GM21786 (cell line): ENCODE measurements around the gene CNTNAP2.

Source experiments
- ATAC-seq: cut with Tn5 transposase; IDR thresholded peaks from one replicate; pipeline ENCODE4 v1.9.1; 2021; ENCODE audit not compliant: unreplicated experiment

Gene CNTNAP2

GRCh38 chr7:146966274-146966673 is 849.7 kb downstream of the CNTNAP2 start:
- ATAC-seq = no peak

DNA sequence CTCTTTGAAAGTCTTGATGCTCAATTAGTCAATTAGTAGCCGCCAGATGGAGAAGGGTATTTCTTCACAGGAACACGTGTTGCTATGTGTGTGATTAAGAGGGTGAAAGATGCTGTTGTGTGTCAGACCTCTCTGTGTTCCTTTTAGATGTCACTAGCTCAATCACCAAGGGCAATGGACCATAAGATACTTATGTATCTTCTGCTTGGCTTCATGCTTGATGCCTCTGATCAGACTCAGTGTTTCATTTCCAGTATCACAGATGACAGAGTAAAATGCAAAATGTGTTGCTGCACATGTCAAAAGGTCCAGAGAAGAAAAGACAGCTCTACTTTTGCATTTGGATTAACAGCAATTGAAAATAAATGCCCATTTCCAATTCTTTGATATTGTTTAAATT is 865.9 kb downstream of the CNTNAP2 start:
- ATAC-seq = no peak

DNA sequence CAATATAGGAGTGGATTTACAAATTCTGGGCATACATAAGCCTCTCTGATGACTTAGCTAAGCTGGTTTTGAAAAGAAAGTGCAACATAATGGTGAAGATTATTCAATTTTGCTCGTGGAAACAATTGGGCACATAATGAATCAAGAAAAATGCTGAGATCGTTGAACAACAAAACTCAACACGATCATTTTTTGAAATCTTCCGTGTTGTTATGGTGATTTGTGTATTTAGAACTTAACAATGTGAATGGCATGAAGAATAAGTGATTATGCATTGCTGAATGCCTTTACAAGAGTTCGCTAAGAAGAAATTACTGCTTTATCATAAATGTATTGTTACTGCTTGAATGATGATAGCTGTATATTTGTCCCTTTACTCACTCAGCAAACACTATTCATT is 875.0 kb downstream of the CNTNAP2 start:
- ATAC-seq = no peak

GRCh38 chr7:146993764-146994163 is 877.2 kb downstream of the CNTNAP2 start:
- no peak for ATAC-seq

- no peak for ATAC-seq
These were observed 891.9 kb downstream of the CNTNAP2 start for GRCh38 chr7:147008530-147008929.

- ATAC-seq = no peak
These were observed 896.1 kb downstream of the CNTNAP2 start for GRCh38 chr7:147012666-147013065.

GRCh38 chr7:147013825-147014224 is 897.2 kb downstream of the CNTNAP2 start:
- no peak for ATAC-seq

DNA sequence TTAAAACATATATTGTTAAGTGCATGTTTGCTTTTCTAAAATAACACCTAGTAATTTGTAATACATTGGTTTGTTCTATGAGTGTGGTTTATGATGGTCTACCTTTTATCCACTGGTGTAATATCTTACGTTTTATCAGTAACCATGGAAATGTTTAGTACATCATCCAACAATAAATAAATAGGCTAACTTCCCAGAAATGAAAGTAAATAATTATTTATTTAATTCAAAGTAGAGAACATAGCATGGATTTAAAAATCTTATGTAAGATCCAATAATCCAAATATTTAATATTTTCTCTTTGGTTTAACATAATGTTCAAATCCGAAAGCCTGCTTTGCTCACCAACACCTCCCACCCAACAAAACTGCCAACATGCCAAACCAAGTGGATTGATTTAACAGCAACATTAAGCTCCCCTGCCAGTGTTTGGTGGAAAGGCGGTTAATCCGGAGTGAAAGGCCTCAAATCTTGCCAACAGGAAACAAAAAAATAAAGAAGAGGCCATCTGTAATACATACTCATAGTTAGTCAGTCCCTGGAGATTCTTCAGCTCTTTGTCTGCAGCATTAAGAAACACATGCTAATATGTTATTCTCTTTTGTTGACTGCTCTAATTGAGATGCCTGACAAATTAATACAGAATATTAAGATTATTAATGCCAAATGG is 897.8 kb downstream of the CNTNAP2 start:
- ATAC-seq = no peak

DNA sequence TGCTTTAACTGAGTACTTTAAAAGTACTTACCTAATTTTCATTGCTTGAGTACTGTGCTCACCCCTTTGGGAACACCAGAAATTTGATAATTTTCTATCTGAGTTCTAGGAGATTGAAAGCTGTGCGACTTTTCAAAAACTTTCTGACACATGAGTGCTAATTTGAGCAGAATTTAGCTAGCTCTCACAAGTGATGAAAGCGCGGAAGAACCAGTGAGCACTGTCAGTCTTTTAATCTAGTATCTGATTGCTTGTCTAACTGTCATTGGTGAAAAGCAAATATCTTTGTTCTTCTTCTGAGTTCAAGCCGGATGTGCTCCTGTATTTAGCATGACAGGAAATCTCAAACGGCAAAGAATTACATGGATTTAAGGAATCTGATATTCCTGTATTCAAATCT is 899.4 kb downstream of the CNTNAP2 start:
- ATAC-seq = no peak

GRCh38 chr7:147022056-147022455 is 905.5 kb downstream of the CNTNAP2 start:
- no peak for ATAC-seq

- no peak for ATAC-seq
These were observed 906.8 kb downstream of the CNTNAP2 start for GRCh38 chr7:147023440-147023839.

DNA sequence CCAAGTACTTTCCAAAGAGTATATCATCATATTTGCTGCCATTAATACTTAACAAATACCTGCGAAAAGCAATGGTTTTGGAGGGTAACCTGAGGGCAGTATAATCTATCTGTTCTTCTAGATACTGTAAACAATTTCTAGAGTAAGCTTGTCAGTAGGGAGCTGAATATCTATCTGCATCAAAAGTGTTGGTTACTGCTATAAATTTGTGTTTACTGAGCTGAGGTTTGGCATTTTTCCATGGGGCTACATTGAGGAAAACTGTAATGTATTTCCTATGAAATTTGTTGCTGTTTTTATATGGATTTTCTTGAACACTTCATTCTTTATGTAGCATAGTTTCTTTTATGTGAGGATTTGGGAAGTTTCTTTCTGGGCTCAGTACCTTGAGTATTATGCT is 913.4 kb downstream of the CNTNAP2 start:
- no peak for ATAC-seq

- ATAC-seq = no peak
These were observed 917.0 kb downstream of the CNTNAP2 start for GRCh38 chr7:147033641-147034040.

DNA sequence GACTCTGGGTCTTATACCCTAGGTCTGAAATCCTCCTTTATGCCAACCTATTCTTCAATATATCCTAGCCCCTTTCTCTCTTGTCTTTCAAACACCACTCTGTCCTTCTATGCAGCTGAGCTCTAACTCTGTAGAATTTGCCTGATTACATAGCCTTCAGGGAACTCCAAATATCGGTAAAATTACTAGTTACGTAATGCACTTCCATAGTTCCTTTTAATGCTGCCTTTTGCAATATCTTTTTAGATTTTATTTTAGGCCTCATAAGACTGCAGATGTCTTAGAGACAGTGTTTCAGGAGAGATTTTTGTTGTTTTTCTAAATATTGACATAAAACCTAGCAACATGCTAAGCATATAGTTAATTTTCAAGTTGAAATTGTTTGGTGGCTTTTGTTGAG is 924.8 kb downstream of the CNTNAP2 start:
- no peak for ATAC-seq

GRCh38 chr7:147044941-147045340 is 928.3 kb downstream of the CNTNAP2 start:
- no peak for ATAC-seq

- ATAC-seq = no peak
These were observed 931.1 kb downstream of the CNTNAP2 start for GRCh38 chr7:147047696-147048095.

DNA sequence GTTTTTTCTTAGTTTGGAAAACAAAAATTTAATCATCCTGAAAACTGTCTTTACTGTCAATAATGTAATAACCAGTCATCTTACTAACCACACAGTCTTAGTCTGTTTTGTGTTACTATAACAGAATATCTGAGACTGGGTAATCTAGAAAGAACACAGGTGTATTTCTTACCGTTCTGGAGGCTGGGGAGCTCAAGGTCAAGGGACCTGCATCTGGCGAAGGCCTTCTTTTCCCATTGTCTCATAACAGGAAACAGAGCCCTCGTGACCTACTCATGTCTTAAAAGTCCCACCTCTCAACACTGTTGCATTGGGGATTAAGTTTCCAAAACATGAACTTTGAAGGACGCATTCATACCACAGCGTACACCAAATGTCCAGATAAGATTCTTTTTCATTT is 932.3 kb downstream of the CNTNAP2 start:
- no peak for ATAC-seq

DNA sequence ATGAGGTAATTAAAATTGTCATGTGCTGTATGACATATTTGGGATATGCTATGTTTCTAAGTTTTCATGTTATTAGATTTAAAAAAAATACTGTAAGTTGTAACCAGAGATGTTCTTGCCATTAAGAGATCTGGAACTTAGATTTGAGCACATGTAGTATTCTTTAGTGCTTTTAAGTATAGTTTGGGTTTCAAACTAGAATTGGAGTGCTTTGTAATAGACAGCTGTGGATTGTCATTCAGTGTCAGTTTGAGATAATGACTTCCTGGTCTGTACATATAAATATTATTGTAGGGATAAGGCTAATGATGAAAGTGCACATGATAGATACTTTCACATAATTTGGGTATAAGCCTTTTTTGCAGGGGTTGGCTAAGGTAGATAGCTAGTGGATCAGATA is 936.2 kb downstream of the CNTNAP2 start:
- no peak for ATAC-seq

DNA sequence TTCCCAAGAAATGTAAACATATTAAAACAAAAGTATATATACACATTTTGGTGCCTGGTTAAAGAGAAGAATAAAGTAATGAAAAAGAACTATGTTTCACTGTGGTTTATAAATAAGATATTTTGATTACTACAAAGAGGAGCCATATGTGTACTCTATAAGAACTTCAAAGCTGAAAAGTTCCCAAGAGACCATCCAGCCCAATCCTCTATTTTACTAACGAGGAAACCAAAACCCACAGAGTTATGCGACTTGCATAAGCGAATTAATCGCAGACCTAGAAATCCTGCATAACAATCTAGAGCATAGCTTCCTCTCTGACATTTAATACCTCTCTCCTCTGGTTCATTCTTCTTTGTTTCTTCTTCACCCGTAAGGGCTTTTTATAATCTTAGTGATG is 937.1 kb downstream of the CNTNAP2 start:
- no peak for ATAC-seq

DNA sequence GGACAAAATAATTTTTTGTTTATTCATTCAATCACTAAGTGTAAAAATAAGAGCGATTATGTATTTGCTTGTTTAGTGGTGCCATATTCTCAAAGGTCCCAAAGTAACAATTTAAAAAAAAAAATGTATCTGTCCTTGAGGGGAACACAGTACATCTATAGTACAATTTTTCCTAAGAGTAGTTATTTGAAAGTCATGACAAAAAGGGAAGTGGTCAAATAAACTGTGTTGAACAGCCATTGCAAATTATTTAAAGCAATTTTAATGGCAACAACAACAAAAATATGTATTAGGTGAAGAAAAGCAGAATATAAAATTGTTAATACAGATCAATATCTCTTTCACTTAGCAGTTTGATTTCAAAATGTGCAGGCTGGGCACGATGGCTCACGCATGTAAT is 943.5 kb downstream of the CNTNAP2 start:
- ATAC-seq = no peak

DNA sequence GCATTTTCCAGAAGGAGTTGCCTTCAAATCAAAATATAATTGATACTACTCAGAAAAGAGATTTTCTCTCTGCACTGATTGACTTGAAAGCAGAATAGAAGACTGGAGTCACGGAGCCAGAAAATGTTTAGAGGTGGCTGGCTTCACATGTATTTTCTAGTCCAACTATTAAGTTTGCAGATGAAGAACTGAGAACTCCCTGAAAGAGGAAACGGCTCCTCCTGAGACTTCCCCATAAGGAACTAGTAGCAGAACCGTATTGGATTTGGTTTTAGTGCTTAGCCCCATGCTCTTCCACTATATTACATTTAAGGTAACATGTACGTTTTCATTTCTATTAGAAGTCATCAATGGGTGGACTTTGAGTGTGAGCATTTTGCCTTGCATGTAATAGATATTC is 946.3 kb downstream of the CNTNAP2 start:
- no peak for ATAC-seq

DNA sequence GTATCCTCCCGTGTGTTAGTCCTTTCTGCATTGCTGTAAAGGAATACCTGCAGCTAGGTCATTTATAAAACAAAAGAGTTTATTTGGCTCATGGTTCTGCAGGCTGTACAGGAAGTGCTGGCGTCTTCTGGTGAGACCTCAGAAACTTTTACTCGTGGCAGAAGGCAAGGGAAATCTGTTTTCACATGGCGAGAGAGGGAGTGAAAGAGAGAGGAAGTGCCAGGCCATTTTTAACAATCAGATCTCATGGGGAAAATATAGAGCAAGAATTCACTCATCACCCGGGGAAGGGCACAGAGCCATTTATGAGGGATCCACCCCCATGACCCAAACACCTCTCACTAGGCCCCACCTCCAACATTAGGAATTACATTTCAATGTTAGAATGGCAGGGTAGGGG is 952.2 kb downstream of the CNTNAP2 start:
- no peak for ATAC-seq

- ATAC-seq = no peak
These were observed 953.2 kb downstream of the CNTNAP2 start for GRCh38 chr7:147069771-147070170.
